Occipital lobe (tissue), 2 donors: ENCODE measurements around the gene PRDX6. TPM values are rescaled to one million over a fixed set of nuclear protein-coding genes. Genes with fewer than 3 reads are reported as not detected.
"Not testable (repeated sequence)": the region's sequence is repeated elsewhere in the genome, so short reads cannot be mapped to it uniquely, and the experiment has no call there.

Source experiments
- DNase-seq: peaks from one replicate; lab custom pipeline; 2025; lab: John Stamatoyannopoulos, UW
- total RNA-seq: library from RNA; depleted of rRNA; stranded (reverse); fragments of >200 nt; gene quantifications from one replicate; pipeline ENCODE4 v1.2.3, GENCODE V29; 2014

The PRDX6 gene, protein sequence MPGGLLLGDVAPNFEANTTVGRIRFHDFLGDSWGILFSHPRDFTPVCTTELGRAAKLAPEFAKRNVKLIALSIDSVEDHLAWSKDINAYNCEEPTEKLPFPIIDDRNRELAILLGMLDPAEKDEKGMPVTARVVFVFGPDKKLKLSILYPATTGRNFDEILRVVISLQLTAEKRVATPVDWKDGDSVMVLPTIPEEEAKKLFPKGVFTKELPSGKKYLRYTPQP
- total RNA-seq: 38.4 TPM

DNA sequence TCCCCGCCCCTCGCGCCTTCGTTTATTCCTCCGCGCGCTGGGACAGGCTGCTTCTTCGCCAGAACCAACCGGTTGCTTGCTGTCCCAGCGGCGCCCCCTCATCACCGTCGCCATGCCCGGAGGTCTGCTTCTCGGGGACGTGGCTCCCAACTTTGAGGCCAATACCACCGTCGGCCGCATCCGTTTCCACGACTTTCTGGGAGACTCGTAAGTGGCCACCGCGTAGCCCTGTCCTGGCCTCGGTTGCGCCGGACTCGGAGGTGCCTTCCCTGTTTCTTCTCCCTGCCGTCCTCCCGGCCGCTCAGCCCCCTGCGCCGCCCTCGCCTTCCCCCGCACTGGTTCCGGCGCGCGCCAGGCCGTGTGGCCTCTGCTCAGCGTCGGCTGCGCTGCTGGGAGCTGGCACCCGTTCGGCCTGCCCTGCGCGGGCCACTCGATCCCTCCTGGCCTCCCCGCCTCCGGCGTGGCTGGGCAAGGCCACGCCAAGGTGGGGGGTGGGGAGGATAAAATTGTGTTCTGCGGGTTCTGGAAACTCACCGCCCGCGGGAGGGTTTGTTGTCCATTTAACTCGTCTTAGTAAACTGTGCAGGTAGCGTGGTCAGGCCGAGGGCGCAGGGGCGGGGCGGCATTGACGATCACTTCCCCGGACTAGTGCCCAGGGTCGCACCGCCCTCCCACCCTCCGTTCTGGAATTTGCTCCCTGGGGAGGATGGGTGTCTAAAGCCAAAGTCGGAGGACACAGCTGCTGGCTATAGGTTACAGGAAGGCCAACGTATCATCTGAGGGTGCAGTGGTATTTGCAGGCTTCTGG, at the start of gene PRDX6:
TSS of gene PRDX6 (plus strand) at position 50 of the 808 bp plus-strand sequence. CDS start at position 113, 63 bp downstream.
- no peak for DNase-seq

DNA sequence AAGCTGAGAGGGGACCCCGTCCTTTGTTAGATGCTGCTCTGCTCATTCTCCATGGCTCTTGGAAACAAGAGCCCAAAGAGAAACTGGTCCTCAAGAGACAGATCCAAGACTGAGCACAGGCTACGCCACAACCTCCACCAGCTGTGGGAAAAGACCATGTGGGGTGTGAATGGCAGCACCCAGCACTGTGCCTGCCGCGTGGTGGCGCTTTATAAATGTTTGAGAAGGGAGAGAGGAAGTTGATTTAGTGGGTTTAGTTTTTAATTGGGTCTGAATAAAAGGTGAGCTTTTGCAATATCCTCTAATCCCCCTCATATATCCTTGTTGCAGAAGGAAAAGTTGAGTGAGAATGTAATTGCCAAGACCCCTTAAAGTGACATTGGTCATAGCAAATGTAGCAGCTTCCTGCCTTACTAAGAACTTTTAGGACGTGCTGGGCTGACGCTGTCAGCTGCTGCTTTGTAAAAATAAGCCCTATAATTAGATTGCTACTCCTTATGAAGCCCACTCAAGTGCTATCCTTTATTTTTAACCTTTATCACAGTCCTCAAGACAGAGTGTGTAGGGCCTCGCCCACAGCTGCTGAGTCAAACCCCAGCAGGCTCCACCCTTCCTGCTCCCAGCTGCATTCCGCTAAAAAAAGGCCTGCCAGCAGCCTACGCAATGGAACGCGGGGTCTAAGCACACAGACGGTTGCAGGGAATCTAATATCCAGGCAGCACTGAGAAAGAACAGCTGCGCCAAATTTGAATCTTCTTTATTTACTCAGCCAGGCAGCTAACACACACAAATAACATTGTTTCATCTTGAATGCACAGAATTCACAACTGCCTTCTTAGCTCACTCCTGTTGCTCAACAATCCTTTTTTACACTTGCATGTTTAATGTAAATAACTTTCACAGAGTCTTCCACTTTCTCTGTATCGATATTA, 47.4 kb upstream of the PRDX6 start:
- DNase-seq: peak; percentile 87

DNA sequence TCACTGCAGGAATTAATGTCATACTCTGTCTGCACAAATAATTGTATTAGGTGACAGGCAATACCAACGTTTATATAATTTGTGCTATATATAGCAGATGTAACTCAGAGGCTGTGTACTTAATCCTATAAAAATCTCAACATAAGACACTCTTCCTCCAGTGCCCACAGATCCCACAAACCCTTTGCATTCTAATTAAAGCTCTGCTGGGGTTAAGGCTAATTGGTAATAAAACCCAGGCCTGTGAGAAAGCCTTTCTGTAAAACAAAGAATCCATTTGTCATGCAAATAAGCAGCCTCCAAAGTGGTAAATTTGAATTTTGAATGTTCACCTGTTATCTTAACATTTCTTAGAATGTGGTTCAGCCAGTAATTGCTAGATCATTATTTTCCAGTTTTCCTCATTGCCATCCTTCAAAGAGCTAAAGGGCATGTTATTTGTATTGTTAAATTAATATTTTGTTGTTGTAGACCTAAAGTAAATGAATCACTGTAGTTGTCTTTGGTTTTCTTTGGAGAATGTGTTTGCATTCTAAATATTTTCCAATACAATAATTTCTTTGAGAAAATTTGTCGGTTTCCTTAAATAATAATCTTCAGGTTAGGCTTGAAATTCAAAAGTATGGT, 46.3 kb upstream of the PRDX6 start:
- no peak for DNase-seq

DNA sequence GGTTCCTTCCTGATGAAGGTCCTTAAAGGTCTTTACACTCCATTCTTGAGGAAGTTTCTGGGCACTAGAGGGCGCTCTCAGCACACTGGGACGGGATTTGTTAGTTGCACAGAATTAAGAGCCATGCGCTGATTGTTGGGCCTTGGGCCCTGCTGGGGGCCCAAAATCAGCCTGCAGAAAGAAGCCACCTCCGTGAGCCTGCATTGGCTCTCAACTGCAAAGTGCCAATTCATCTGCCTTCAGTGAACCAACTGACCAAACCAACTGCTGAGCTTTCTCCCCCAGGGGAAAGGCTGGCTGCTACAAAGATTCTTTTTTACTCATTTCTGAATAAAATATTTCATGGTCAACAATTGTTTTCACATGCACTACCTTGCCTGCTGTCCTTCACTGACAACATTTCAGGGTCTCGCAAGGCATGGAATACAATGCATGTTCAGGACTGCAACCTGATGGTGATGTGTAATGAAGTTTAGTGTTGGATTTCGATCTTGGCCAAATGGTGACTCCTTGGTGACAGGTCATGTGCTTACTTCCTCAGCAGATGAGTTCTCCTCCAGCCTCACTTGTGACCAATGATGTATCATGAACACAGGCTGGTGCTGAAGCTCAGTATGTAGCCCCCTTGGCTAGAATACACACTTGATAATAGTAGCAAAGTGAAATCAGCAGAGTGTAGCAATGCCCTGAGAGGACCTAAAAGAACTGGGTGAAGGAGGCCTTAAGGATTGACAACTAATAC, 45.7 kb upstream of the PRDX6 start:
- peak; percentile 70 for DNase-seq

DNA sequence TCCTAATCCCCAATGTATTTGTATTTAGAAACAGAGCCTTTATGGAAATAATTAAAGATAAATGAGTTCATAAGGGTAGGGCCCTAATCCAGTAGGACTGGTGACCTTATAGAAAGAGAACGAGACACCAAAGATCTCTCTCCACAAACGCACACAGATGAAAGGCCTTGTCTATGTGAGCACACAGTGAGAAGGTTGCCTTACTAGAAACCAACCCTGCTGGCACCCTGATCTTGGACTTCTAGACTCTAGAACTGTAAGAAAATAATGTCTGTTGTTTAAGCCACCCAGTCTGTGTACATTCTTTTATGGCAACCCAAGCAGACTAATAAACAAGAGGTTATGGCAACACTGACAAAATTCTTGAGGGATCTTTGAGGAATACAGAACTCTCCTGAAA, 44.8 kb upstream of the PRDX6 start:
- no peak for DNase-seq

DNA sequence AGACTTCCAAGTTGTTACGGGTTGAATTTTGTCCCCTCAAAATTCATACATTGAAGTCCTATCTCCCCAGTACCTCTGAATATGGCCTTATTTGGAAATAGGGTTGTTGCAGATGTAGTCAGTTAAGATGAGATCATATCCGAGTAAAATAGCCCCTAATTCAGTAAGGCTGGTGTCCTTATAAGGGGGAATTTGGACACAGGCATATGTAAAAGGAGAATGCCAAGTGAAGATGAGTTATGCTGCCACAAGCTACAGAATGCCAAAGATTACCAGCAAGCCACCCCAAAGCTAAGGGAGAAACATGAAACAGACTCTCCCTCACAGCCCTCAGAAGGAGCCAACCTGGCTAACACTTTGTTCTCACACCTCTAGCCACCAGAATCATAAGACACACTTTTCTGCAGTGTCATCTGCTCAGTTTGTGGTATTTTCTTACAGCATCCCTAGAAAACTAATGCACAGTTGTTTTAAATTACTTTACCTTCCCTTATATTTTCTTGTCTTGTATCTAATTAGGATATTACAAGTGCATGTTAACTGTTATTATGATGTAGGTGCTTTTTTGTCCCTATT, 43.3 kb upstream of the PRDX6 start:
- no peak for DNase-seq

DNA sequence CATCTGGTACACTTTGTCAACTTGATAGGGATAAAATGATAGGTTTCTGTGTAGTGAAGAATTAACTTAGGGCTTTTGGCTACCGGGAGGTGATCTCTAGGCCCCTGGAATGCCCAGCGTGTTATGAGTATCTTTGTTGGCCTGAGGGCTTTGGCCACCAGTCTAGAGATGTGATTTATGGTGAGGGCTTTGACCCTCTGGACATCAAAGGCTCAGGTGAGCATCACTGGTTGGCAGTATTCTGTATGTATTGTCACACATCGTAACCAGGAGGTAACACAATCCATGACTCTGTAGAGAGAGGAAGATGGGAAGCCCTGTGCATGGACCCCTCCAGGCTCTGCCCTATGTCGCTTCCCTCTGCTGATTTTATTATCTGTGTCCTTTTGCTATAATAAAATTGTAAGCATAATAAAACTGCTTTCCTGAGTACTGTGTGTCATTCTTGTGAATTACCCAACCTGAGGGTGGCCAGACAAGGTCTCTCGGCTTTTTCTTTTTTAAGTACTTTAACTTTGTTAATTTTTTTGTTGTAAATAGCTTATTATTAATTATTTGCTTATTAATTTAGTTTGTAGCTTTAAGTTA, 40.2 kb upstream of the PRDX6 start:
- DNase-seq: no peak

DNA sequence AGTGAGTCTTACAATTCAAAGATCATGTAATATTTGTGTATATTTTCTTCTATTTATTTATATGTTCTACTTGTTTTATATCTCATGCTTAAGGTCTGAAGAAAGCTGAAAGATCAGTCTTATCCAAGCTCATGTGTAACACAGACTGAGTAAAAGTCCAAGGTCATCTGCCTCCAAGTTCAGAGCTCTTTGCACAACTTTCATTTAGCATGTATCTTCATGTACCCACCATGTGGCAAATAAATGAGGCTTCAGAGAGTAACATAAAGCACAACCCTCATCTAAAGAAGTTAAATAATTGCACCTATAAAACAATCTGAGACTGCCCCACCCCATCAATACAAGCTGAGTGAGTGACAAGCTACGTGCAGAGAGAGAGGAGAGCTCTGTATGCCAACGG, 38.5 kb upstream of the PRDX6 start:
- no peak for DNase-seq

DNA sequence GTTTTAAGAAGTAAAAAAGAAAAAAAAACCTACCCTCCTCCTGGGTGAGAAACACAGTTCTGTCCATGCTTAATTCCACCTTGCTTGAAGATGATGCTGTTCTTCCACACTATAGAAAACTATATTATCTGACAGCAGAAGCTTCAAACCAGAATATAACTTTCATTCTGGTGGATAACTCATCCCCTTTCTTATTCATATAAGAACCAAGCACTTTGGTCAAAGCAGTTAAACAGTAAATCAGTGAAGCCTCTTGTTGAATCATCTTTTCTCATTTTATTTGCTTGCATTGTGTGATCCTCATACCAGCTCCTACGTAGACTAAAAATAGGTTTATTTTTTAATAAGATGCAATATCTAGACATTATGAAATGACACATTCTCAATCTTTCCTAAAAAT, 36.7 kb upstream of the PRDX6 start:
- DNase-seq: no peak

DNA sequence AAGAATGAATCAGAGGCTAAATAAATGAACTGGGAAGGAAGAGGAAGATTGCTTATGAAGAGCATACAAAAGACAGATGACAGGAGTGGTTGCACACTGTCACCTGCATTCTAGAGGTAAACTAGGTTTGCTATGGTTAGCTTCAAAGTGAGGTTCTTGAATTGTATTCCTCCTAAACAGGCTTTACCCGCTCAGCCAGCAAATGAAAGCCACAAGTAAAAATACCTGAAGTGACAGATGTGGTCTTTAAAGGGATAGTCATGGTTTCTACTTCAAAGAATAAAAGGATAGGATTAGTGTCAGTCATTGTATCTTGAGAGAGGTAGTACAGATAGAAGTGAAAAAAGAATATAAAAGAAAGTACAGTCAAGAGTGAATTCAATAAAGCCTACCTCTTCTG, 32.4 kb upstream of the PRDX6 start:
- DNase-seq: no peak

DNA sequence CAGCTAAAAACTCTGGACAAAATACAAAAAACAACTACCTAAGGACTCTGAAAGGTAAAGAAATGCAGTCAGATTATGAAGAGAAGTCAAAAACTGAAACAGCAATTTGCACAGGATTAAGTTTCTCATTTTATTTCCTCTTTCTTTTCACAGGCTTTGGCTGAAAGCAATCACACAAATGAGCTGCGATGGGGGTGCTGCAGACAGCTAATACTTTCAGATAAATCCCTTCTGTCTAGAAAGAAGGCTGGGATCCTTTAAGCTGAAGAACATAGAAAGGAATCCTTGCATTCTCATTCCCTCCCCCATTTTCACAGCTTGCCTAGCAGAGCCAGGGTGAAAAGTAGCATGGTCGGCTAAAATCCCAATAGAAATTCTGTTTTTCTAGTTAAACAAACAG, 32.0 kb upstream of the PRDX6 start:
- DNase-seq: no peak

DNA sequence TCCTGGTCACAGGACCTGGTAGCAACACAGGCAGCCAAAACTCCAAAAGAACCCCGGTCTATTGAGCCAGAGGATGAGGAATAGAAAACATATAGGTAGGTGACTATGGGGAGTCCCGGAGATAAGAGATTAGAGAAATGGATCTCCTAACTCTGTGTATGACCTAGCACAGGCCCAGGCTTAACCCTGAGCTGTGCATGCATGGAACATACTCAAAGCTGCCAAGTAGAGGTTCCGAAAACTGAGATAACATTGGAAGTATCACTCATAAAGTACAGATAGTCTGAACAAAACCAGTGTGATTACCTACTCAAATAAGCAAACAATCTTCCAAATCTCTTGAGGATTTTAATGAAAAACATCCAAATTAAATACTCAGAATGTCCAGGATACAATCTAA, 31.5 kb upstream of the PRDX6 start:
- DNase-seq: no peak

DNA sequence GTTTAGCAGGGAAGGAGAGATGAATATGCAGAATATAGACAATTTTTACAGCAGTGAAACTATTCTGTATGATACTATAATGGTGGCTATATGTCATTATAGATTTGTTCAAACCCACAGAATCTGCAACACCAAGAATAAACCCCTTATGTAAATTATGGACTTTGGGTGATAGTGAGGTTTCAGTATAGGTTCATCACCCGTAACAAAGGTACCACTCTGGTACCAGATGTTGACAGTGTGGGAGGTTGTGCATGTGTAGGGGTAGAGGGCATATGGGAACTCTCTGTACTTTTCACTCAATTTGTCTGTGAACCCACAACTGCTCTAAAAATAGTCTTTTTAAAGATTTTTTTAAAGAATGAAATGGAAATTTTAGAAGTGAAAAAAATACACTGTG, 29.9 kb upstream of the PRDX6 start:
- no peak for DNase-seq

DNA sequence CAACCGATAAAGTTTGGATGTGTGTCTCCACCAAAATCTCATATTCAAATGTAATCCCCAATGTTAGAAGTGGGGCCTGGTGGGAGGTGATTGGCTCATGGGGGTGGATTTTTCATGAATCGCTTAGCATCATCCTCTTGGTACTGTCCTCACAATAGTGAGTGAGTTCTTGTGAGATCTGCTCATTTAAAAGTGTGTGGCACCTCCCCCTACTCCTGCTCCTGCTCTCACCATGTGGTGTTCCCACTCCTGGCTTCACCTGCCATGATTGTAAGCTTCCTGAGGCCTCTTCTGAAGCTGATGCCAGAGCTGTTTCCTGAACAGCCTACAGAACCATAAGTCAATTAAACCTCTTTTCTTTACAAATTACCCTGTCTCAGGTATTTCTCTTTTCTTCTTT, 28.2 kb upstream of the PRDX6 start:
- DNase-seq: no peak

DNA sequence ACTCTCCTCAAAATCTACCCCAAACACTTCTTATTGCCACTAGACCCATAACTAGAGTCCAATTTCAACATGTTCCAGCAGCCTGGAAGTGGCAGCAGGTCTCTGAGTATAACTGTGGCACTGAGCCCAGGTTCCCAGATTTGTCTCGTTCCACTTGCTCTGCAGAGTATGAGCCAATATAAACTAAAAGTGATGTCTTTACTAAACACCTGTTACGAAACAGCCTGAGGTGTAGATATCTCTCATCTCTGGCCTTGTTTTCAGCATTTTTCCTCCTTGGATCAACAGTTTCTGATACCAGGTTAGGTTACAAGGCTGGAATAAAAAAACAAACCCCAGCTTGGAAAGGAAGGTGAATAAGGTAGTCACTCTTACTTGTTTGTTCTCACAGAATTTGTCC, 25.2 kb upstream of the PRDX6 start:
- DNase-seq: no peak

DNA sequence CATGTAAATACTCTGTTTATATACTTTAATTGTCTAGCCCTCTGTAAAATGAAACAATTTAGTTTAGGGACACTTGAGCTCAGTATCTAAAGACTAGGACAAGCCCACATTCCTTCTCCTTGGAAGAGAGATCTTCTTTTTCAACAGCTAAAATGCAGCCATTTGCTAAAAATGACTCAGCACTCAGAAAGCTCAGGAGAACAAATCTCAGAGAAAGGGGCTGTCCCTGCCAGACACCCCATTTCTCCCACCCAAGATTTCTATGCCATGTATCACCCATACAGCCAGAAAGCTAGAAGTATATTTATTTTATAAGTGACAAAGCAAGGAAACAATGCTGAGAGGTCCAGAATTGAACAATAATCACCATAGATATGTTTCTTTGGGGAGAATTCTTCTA, 23.2 kb upstream of the PRDX6 start:
- no peak for DNase-seq

DNA sequence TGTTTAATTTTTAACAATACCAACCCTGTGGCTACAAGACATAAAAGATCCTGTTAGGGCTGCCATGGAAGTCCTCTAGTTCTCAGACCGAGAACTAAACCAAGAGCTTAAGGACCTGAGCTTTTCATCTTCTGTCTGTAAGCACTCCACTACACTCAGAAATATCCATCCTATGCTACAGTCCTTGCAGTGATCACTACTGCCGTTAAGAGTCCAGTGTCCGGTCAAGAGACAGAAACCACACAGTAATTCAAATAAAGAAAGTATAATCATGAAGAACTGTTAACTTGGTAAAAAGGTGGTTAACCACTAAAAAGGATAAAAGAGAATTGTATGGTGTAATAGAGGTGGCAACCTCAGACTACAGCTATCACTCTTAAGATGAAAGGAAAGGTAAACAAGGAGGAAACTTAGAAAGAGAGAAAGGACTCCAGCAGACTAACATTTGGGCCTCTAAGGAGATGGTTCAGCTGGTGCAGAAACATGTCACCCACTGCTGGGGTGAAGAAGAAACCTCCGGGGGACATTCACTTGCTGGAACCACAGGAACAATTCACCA, 22.1 kb upstream of the PRDX6 start:
- no peak for DNase-seq

DNA sequence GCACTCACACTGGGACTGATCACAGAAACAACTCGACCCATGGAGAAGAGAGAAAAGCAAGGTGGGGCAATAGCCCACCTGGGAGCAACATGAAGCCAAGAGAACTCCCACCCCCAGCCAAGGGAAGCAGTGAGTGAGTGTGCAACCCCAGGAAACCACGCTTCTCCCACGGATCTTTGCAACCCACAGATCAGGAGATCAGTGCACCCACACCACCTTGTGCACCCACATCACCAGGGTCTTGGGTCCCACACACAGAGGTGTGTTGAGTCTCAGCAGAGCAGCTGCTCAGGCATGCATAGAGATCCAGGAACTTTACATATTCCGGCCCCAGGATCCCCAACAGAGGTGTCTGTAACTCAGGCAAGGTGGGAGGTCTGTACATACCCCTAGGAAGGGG, 17.2 kb upstream of the PRDX6 start:
- DNase-seq: no peak

DNA sequence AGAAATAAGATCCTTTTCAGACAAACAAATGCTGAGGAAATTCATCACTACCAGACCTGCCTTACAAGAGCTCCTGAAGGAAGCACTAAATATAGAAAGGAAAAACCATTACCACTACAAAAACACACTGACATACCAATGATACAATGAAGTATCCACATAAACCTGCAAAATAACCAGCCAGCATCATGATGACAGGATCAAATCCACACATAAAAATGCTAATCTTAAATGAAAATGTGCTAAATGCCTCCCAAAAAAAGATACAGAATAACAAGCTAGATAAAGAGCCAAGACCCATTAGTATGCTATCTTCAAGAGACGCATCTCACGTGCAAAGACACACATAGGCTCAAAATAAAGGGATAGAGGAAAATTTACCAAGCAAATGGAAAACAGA, 14.5 kb upstream of the PRDX6 start:
- not testable (repeated sequence) for DNase-seq

DNA sequence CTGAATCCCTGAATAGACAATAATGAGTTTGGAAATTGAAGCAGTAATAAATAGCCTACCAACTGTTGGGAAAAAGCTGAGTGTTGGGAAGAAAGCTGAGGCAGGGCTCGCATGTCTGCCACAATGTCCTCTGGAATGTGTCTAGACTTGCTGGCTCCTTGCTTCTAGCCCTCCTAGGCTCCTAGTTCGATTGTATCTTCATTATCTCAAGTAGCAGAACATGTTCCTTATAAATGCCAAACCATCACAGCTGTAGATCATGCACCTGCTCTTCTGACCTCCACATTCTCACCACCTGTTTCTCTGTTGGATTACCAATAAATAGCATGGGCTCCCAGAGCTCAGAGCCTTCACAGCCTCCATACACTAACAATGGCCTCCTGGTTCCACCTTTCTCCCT, 12.9 kb upstream of the PRDX6 start:
- DNase-seq: not testable (repeated sequence)
